ENCODE data around the gene GPX2. TPM values are rescaled to one million over a fixed set of nuclear protein-coding genes. Genes with fewer than 3 reads are reported as not detected.
"Not testable (repeated sequence)": the region's sequence is repeated elsewhere in the genome, so short reads cannot be mapped to it uniquely, and the experiment has no call there.

GPX2 gene
- total RNA-seq, 2 experiments from 2014 or later: not detected

DNA sequence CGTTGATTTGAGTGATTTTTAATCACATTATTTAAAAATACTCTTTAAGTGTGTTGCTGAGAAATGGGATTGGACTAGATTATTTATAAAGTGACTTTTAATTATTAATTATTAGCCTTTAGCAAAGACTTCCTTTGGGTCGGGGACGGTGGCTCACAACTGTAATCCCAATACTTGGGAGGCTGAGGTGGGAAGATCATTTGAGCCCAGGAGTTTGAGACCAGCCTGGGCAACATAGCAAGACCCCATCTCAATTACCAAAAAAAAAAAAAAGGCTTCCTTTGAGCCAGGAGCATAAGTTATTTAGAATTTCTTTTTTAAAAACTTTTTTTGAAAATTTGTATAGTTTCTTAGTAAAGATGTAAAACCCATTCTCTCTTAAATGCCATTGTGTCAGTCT is 19.5 kb downstream of the GPX2 start:
- Mint-ChIP-seq H3K27ac (no peak overlapping the region), H3K9me3 (ENCODE audit: low read depth) (peaks cover 4% of the 10 kb centered on the region), H3K4me1 (peaks cover 57% of the 10 kb centered on the region), H3K27me3 (no peaks in the 10 kb centered on the region), H3K4me3 (no peak overlapping the region), H3K36me3 (ENCODE audit: low read depth) (peaks cover 41% of the 10 kb centered on the region)
- CTCF ChIA-PET: interaction anchor here (0.6 to 2.1 kb wide), 2 partner anchors 8 to 521 kb away, joined by 4 to 9 read pairs; partner anchors contain the start of gene CHURC1
- ATAC-seq (no peak), DNase-seq (no peak)
- intact Hi-C loops (cut with DNase I, micrococcal nuclease): no loop called here
- POLR2A ChIA-PET: no interaction called here

DNA sequence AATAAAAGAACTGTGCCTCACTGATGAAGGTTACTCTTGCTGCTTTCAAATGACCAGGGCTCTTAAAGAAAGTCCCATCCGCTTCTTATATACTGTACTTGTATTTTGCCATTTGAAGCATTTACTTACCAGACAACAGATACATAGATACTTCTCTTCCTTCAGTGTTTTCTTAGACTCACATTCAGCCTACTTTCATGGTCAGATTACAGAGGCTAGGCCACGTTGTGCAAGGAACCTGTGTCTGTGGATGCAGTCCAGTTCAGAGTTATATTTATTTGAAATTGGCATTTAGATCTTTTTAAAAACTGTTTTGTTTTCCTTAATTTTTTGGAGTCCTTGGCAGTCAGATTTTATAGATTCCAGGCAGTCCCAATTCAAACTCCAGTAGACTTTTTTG is 22.1 kb downstream of the GPX2 start:
- peaks cover 4% of the 10 kb centered on the region for H3K9me3 Mint-ChIP-seq (ENCODE audit: low read depth)
- H3K27me3 Mint-ChIP-seq: no peaks in the 10 kb centered on the region
- H3K27ac Mint-ChIP-seq: peak overlapping the region; percentile 11
- ATAC-seq: no peak
- POLR2A ChIA-PET: no interaction called here
- intact Hi-C loops (cut with DNase I, micrococcal nuclease): no loop called here
- CTCF ChIA-PET: interaction anchor here (1.0 to 1.4 kb wide), 2 partner anchors 11 to 417 kb away, joined by 3 read pairs; no protein-coding TSS in a partner anchor
- H3K4me1 Mint-ChIP-seq: peaks cover 68% of the 10 kb centered on the region
- H3K36me3 Mint-ChIP-seq (ENCODE audit: low read depth): peaks cover 46% of the 10 kb centered on the region
- no peak overlapping the region for H3K4me3 Mint-ChIP-seq
- no peak for DNase-seq

DNA sequence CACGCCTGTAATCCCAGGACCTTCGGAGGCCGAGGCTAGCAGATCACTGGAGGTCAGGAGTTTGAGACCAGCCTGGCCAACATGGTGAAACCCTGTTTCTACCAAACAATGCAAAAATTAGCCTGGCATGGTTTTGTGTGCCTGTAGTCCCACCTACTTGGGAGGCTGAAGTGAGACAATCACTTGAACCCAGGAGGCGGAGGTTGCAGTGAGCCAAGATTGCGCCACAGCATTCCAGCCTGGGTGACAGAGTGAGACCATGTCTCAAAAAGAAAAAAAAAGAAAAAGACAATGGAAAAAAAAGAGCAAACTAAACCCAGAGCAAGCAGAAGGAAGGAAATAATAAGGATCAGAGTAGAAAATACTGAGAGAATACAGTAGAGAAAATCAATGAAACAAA is 22.9 kb downstream of the GPX2 start:
- peak overlapping the region; percentile 19 for H3K27ac Mint-ChIP-seq
- H3K27me3 Mint-ChIP-seq: no peaks in the 10 kb centered on the region
- no peak overlapping the region for H3K4me3 Mint-ChIP-seq
- peaks cover 72% of the 10 kb centered on the region for H3K4me1 Mint-ChIP-seq
- H3K9me3 Mint-ChIP-seq (ENCODE audit: low read depth): peaks cover 4% of the 10 kb centered on the region
- intact Hi-C loops (cut with DNase I, micrococcal nuclease): loop anchor here in 1 of 2 experiments (10.0 kb wide), 1 partner anchor 1275 kb away; the partner anchor contains the start of gene WDR89
- CTCF ChIA-PET: interaction anchor here (1.4 to 2.1 kb wide), 2 partner anchors 12 to 17 kb away, joined by 3 to 5 read pairs; no protein-coding TSS in a partner anchor
- peaks cover 50% of the 10 kb centered on the region for H3K36me3 Mint-ChIP-seq (ENCODE audit: low read depth)
- POLR2A ChIA-PET: interaction anchor here (0.6 kb wide), 1 partner anchor 246 kb away, joined by 3 read pairs; no protein-coding TSS in a partner anchor
- ATAC-seq (no peak), DNase-seq (no peak)

DNA sequence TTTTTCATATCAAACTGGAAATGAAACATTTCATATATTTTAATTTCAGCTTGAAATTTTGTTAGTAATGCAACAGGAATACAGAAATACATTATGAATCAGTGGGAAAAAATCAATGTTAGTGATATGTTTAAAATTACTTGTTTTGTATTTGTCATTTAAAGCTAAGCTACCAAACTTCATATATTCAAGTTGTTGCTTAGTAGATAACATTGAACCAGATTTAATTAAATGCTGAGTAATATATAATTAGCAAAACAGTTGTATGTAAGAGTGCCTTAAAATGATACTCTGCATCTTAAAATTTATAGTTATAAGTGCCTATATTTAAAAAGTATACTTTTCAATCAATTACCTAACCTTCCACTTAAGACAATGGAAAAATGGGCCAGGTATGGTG is 23.3 kb downstream of the GPX2 start:
- Mint-ChIP-seq H3K4me1 (peaks cover 68% of the 10 kb centered on the region), H3K9me3 (ENCODE audit: low read depth) (peaks cover 4% of the 10 kb centered on the region)
- intact Hi-C loops (cut with DNase I, micrococcal nuclease): loop anchor here in 1 of 2 experiments (10.0 kb wide), 1 partner anchor 1274 kb away; the partner anchor contains the start of gene WDR89

DNA sequence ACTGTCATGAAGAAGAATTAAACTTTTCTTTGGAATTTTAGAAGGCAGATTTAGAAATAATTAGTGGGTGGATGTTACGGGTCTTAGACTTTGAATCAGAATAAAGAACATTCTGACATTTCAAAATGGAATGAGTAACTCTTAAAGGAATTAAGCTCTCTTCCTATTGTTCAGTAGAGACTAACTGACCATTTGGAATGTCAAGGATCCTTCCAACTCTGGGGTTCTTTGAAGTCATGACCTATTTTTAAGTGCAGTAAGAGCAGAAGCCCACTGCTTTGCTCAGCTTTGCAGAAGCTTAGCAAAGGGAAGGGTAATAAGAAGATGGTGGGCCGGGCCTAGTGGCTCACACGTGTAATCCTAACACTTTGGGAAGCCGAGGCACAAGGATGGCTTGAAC is 24.3 kb downstream of the GPX2 start:
- H3K4me3 Mint-ChIP-seq: no peak overlapping the region
- H3K9me3 Mint-ChIP-seq (ENCODE audit: low read depth): peaks cover 4% of the 10 kb centered on the region
- POLR2A ChIA-PET: no interaction called here
- H3K27me3 Mint-ChIP-seq: no peaks in the 10 kb centered on the region
- intact Hi-C loops (cut with DNase I, micrococcal nuclease): loop anchor here in 1 of 2 experiments (10.0 kb wide), 1 partner anchor 1273 kb away; the partner anchor contains the start of gene WDR89
- peak overlapping the region; percentile 67 for H3K27ac Mint-ChIP-seq
- ATAC-seq: no peak
- CTCF ChIA-PET: interaction anchor here (0.7 to 2.1 kb wide), 4 partner anchors 19 to 684 kb away, joined by 3 to 5 read pairs (median 4); partner anchors contain the start of gene FNTB
- peaks cover 43% of the 10 kb centered on the region for H3K36me3 Mint-ChIP-seq (ENCODE audit: low read depth)
- H3K4me1 Mint-ChIP-seq: peaks cover 67% of the 10 kb centered on the region
- DNase-seq: no peak

More for the DNA sequence above, 23.3 kb downstream of the GPX2 start:
- Mint-ChIP-seq H3K36me3 (ENCODE audit: low read depth) (peaks cover 47% of the 10 kb centered on the region), H3K4me3 (no peak overlapping the region), H3K27ac (no peak overlapping the region), H3K27me3 (no peaks in the 10 kb centered on the region)
- ATAC-seq (no peak), DNase-seq (no peak)
- ChIA-PET POLR2A (no interaction called here), CTCF (interaction anchor here (0.7 to 2.1 kb wide), 2 partner anchors 18 to 30 kb away, joined by 3 to 5 read pairs; no protein-coding TSS in a partner anchor)

DNA sequence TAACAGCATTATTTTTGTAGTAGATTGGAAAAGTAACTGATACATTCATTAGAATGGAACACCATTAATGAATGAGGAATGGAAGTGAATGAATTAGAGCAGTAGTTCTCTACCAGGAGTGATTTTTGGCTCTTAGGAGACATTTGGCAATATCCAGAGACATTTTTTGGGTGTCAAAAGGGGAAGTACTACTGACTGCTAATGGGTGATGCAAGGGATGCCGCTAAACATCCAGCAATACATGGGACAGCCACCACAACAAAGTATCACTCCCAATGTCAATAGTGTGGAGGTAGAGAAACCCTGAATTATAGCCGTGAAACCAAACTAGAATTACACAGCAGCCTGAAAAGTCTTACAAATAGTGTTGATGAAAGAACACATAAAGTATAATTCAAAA is 26.7 kb downstream of the GPX2 start:
- intact Hi-C loops (cut with DNase I, micrococcal nuclease): loop anchor here (2.0 to 10.0 kb wide), 2 partner anchors 13 to 1271 kb away; partner anchors contain the start of gene WDR89 (in 1 of the 2)
- ChIA-PET CTCF (interaction anchor here (1.2 to 1.3 kb wide), 3 partner anchors 10 to 71 kb away, joined by 3 to 4 read pairs (median 4); partner anchors contain the start of gene FNTB), POLR2A (interaction anchor here (1.7 kb wide), 1 partner anchor 35 kb away, joined by 5 read pairs; no protein-coding TSS in a partner anchor)
- peak overlapping the region; percentile 89 for H3K4me3 Mint-ChIP-seq
- no peaks in the 10 kb centered on the region for H3K9me3 Mint-ChIP-seq (ENCODE audit: low read depth)
- H3K4me1 Mint-ChIP-seq: peaks cover 59% of the 10 kb centered on the region
- peaks cover 36% of the 10 kb centered on the region for H3K36me3 Mint-ChIP-seq (ENCODE audit: low read depth)
- ATAC-seq: no peak
- no peak for DNase-seq
- H3K27ac Mint-ChIP-seq: peak overlapping the region; percentile 95
- H3K27me3 Mint-ChIP-seq: no peaks in the 10 kb centered on the region

DNA sequence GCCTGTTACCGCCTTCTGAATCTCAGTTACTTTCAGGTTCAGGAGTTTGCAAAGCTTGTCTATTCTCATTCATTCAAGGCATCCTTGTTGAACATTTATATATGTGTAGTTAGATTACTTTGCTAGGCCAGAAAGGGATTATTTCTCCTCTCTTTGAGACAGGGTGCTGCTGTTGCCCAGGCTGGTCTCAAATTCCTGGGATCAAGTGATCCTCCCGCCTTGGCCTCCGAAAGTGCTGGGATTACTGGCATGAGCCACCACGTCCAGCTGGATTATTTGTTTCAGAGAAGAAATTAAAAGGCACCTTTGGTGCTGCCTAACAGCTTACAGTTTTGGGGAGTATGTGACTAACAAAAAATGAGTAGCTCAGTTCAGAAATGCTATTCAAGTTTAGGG is 27.5 kb downstream of the GPX2 start:
- Mint-ChIP-seq H3K27me3 (no peaks in the 10 kb centered on the region), H3K4me1 (peaks cover 51% of the 10 kb centered on the region), H3K27ac (peak overlapping the region; percentile 95), H3K9me3 (ENCODE audit: low read depth) (no peaks in the 10 kb centered on the region), H3K4me3 (peak overlapping the region; percentile 89), H3K36me3 (ENCODE audit: low read depth) (peaks cover 30% of the 10 kb centered on the region)
- CTCF ChIA-PET: interaction anchor here (0.7 to 1.3 kb wide), 7 partner anchors 9 to 572 kb away, joined by 3 to 9 read pairs (median 3); partner anchors contain the start of gene FNTB
- intact Hi-C loops (cut with DNase I, micrococcal nuclease): loop anchor here (2.0 to 10.0 kb wide), 2 partner anchors 14 to 1270 kb away; partner anchors contain the start of gene WDR89 (in 1 of the 2)
- POLR2A ChIA-PET: interaction anchor here (0.5 to 1.7 kb wide), 6 partner anchors 21 to 374 kb away, joined by 3 to 6 read pairs (median 4); partner anchors contain the start of genes FNTB and HSPA2
- ATAC-seq (no peak), DNase-seq (no peak)

DNA sequence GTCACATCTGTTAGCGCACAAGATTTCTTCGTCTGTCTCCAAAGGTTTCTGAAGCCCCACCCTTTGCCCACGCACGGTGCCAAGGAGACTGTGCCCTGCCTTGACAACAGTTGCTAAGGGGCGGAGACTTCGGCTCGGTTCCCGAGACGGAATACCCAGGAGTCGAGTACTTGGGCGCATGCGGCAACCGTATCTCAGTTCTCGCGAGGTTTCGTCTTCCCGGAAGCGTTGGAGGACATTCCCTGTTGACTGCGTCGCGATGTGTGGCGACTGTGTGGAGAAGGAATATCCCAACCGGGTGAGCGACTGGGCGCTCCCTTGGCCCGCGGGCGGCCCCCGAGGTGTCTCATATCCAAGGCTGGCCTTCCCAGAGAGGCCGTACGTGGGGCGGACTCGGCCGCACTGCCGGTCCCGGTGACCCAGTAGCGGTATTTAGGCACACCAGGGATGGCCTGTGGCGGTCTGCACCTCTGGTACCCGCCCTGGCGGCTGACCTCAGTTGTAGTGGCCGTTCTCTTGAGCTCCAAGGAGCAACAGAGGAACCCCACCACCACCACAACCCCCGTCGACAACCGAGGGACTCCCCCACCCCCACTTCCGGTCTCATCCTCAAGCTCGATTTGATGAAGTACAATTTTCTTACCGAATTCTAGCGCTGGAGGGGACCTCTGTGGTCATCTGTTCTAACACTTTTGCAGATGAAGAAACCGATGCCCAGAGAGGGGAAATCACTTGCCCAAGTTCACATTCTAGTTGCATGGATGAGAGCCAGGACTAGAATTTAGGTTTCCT is 28.1 kb downstream of the GPX2 start, which contains the start of gene CHURC1:
Gene CHURC1 (plus strand): TSS at position 219 of the 792 bp plus-strand sequence. CDS start 41 bp downstream, at position 260.
- no peaks in the 10 kb centered on the region for H3K27me3 Mint-ChIP-seq
- peak; percentile 98 for DNase-seq
- H3K36me3 Mint-ChIP-seq (ENCODE audit: low read depth): peaks cover 25% of the 10 kb centered on the region
- ATAC-seq: peak; percentile 96
- no peaks in the 10 kb centered on the region for H3K9me3 Mint-ChIP-seq (ENCODE audit: low read depth)
- intact Hi-C loops (cut with DNase I, micrococcal nuclease): loop anchor here (1.0 to 10.0 kb wide), 12 partner anchors 14 to 1270 kb away; partner anchors contain the start of genes FUT8 (in 1 of the 2), HSPA2 (in 1 of the 2), MAX (in 1 of the 2) and MTHFD1 (in 1 of the 2)
- CTCF ChIA-PET: interaction anchor here (0.7 to 1.3 kb wide), 8 partner anchors 10 to 571 kb away, joined by 3 to 9 read pairs (median 4); partner anchors contain the start of genes FNTB and ZBTB25
- POLR2A ChIA-PET: interaction anchor here (0.5 to 1.7 kb wide), 6 partner anchors 21 to 374 kb away, joined by 3 to 6 read pairs (median 4); partner anchors contain the start of genes FNTB and HSPA2
- H3K27ac Mint-ChIP-seq: peak within 1 kb of the TSS; percentile 95
- H3K4me3 Mint-ChIP-seq: peak within 1 kb of the TSS; percentile 89
- H3K4me1 Mint-ChIP-seq: peaks cover 45% of the 10 kb centered on the region

DNA sequence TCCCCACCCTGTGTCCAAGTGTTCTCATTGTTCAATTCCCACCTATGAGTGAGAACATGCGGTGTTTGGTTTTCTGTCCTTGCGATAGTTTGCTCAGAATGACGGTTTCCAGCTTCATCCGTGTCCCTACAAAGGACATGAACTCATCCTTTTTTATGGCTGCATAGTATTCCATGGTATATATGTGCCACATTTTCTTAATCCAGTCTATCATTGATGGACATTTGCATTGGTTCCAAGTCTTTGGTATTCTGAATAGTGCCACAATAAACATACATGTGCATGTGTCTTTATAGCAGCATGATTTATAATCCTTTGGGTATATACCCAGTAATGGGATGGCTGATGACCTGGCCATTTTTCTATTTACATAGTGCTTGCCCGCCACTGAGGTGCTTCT is 29.1 kb downstream of the GPX2 start:
- ATAC-seq; H3K27ac Mint-ChIP-seq; CTCF ChIA-PET; H3K9me3 Mint-ChIP-seq (ENCODE audit: low read depth); DNase-seq; POLR2A ChIA-PET; H3K27me3 Mint-ChIP-seq: not testable (repeated sequence)
- Mint-ChIP-seq H3K4me1 (peaks cover 39% of the 10 kb centered on the region), H3K4me3 (peak overlapping the region; percentile 89), H3K36me3 (ENCODE audit: low read depth) (peaks cover 23% of the 10 kb centered on the region)
- intact Hi-C loops (cut with DNase I, micrococcal nuclease): loop anchor here in 1 of 2 experiments (10.0 kb wide), 1 partner anchor 1269 kb away; the partner anchor contains the start of gene WDR89

DNA sequence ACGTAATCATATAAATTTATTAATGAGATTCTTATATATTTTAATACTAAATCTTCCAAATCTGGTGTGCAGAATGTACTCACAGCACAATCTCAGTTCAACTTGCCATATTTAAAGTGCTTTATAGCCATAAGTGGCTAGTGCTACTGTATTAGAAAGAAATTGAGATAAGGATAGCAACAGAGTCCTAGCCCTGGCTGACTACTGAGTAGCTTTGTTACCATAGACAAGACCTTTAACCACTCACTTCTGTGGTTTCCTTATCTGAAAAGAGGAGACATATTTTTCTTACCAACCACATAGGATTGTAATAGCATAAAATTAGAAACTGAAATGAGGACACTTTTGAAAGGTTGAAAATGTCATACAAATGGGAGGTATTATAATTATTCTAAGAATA is 30.3 kb downstream of the GPX2 start:
- H3K36me3 Mint-ChIP-seq (ENCODE audit: low read depth): peaks cover 18% of the 10 kb centered on the region
- H3K27me3 Mint-ChIP-seq: no peaks in the 10 kb centered on the region
- no peak for DNase-seq
- intact Hi-C loops (cut with DNase I, micrococcal nuclease): loop anchor here in 1 of 2 experiments (10.0 kb wide), 1 partner anchor 1267 kb away; the partner anchor contains the start of gene WDR89
- ChIA-PET CTCF (interaction anchor here (0.7 to 1.0 kb wide), 2 partner anchors 21 to 86 kb away, joined by 3 read pairs; no protein-coding TSS in a partner anchor), POLR2A (no interaction called here)
- no peaks in the 10 kb centered on the region for H3K9me3 Mint-ChIP-seq (ENCODE audit: low read depth)
- H3K4me3 Mint-ChIP-seq: no peak overlapping the region
- no peak for ATAC-seq
- peaks cover 27% of the 10 kb centered on the region for H3K4me1 Mint-ChIP-seq
- no peak overlapping the region for H3K27ac Mint-ChIP-seq
